ENCODE results near the gene ALB. TPM values are rescaled to one million over a fixed set of nuclear protein-coding genes. Genes with fewer than 3 reads are reported as not detected.
"Not testable (repeated sequence)": the region's sequence is repeated elsewhere in the genome, so short reads cannot be mapped to it uniquely, and the experiment has no call there.

Gene ALB
- total and polyA plus RNA-seq, 9 donors: 0.18 to 55.0 (median 3.4) TPM; not detected in 1

GRCh38 chr4:73387552-73387951 is 16.5 kb upstream of the ALB start:
- H3K27me3 ChIP-seq: no peaks in the 10 kb centered on the region
- intact Hi-C loops (cut with DNase I): no loop called here
- H3K4me1 ChIP-seq (ENCODE audit: insufficient read depth): no peaks in the 10 kb centered on the region
- no peak for DNase-seq
- H3K27ac ChIP-seq: no peak overlapping the region
- H3K36me3 ChIP-seq: no peaks in the 10 kb centered on the region
- no peak overlapping the region for H3K4me3 ChIP-seq
- TF ChIP-seq, protein P1, sequence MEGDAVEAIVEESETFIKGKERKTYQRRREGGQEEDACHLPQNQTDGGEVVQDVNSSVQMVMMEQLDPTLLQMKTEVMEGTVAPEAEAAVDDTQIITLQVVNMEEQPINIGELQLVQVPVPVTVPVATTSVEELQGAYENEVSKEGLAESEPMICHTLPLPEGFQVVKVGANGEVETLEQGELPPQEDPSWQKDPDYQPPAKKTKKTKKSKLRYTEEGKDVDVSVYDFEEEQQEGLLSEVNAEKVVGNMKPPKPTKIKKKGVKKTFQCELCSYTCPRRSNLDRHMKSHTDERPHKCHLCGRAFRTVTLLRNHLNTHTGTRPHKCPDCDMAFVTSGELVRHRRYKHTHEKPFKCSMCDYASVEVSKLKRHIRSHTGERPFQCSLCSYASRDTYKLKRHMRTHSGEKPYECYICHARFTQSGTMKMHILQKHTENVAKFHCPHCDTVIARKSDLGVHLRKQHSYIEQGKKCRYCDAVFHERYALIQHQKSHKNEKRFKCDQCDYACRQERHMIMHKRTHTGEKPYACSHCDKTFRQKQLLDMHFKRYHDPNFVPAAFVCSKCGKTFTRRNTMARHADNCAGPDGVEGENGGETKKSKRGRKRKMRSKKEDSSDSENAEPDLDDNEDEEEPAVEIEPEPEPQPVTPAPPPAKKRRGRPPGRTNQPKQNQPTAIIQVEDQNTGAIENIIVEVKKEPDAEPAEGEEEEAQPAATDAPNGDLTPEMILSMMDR (IDR thresholded peaks at IDR 0.05): no peak
- TF ChIP-seq POLR2A (IDR thresholded peaks at IDR 0.05) (no peak), EP300 (IDR thresholded peaks at IDR 0.05) (no peak)
- no peaks in the 10 kb centered on the region for H3K9me3 ChIP-seq

DNA sequence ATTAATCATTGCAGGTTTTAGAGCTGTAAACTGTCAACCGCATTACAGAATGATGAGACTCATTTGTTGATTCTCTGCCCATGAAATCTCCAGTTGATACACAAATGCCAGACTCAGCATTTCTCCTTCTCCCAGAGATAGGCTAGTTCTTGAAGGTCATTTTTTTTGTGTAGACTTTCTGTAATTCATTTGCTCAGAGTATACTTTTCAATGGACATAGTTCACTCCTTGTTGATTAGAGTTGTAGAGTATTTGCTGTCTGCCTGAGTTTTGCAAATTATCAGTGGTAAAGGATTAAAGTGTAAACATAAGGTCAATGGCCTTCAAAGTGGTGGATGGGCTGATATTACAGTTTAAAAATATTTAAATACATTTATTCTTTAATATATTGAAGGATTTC is 15.2 kb upstream of the ALB start:
- no peak for DNase-seq
- TF ChIP-seq, protein P1 (IDR thresholded peaks at IDR 0.05): no peak
- TF ChIP-seq POLR2A (IDR thresholded peaks at IDR 0.05): no peak
- Histone ChIP-seq H3K4me1 (ENCODE audit: insufficient read depth) (no peaks in the 10 kb centered on the region), H3K36me3 (no peaks in the 10 kb centered on the region), H3K27me3 (no peaks in the 10 kb centered on the region), H3K27ac (no peak overlapping the region), H3K4me3 (no peak overlapping the region), H3K9me3 (no peaks in the 10 kb centered on the region)
- WGBS, 3 donors: 49 to 78% (median 60%) methylated on average over 1 of the region's 1 CpG
- intact Hi-C loops (cut with DNase I): no loop called here

GRCh38 chr4:73389663-73390062 is 14.4 kb upstream of the ALB start:
- intact Hi-C loops (cut with DNase I); H3K27ac ChIP-seq: not testable (repeated sequence)

GRCh38 chr4:73391774-73392173 is 12.3 kb upstream of the ALB start:
- H3K27ac ChIP-seq: no peak overlapping the region
- intact Hi-C loops (cut with DNase I): no loop called here
- no peaks in the 10 kb centered on the region for H3K27me3 ChIP-seq
- DNase-seq: no peak
- no peak overlapping the region for H3K4me3 ChIP-seq
- no peaks in the 10 kb centered on the region for H3K36me3 ChIP-seq
- TF ChIP-seq, protein P1 (IDR thresholded peaks at IDR 0.05): no peak
- TF ChIP-seq EP300 (IDR thresholded peaks at IDR 0.05) (no peak), POLR2A (IDR thresholded peaks at IDR 0.05) (no peak)
- H3K9me3 ChIP-seq: no peaks in the 10 kb centered on the region
- H3K4me1 ChIP-seq (ENCODE audit: insufficient read depth): no peaks in the 10 kb centered on the region

More at GRCh38 chr4:73389663-73390062, 14.4 kb upstream of the ALB start:
- H3K36me3 ChIP-seq; DNase-seq; H3K4me1 ChIP-seq (ENCODE audit: insufficient read depth); H3K27me3 ChIP-seq; H3K9me3 ChIP-seq; H3K4me3 ChIP-seq: not testable (repeated sequence)
- 91 to 98% (median 98%) methylated on average over 2 of the region's 2 CpGs for WGBS, 3 donors

DNA sequence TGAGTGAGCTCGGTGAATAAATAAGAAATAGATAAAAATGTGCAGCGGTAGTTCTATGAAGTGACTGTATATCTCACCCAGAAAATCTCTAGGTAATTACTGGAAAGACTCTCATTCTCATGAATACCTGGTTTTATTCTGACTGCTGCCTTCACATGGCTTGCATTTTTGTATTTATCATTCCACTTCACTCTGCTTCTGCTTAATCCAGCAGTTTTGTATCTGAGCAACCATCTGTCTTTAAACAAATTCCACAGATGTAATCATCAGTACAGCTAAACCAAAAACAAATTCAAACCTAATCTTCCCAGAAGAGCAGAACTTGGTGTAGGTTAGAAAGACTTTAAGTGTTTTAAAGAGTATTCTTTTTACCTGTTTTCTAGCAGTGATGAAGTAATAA is 11.2 kb upstream of the ALB start:
- Histone ChIP-seq H3K27ac (no peak overlapping the region), H3K4me1 (ENCODE audit: insufficient read depth) (no peaks in the 10 kb centered on the region), H3K9me3 (no peaks in the 10 kb centered on the region), H3K36me3 (no peaks in the 10 kb centered on the region), H3K4me3 (no peak overlapping the region), H3K27me3 (no peaks in the 10 kb centered on the region)
- 88 to 90% (median 90%) methylated on average over 2 of the region's 2 CpGs for WGBS, 3 donors
- DNase-seq: no peak
- TF ChIP-seq POLR2A (IDR thresholded peaks at IDR 0.05): no peak
- TF ChIP-seq EP300 (IDR thresholded peaks at IDR 0.05): no peak
- TF ChIP-seq, protein P1 (IDR thresholded peaks at IDR 0.05): no peak
- intact Hi-C loops (cut with DNase I): no loop called here
